Breast epithelium (tissue), 4 donors: ENCODE measurements around the gene CCDC92B. TPM values are rescaled to one million over a fixed set of nuclear protein-coding genes. Genes with fewer than 3 reads are reported as not detected.
A peak's percentile ranks its signal among the peaks of the same experiment; 100 is the strongest.

Source experiments
- DNase-seq, 2 donors: peaks; one replicate each; pipeline ENCODE4 v3.0.0-alpha.2; 2019; ENCODE audit warnings: low spot score in 2 of 2
- H3K27ac ChIP-seq, 2 donors: fragments of 200-600 bp; sonication (generic) in 1 of 2; one replicate each; pipeline ENCODE4 v1.5.1; 2016 to 2019; ENCODE audit warnings: mild to moderate bottlenecking in 1 of 2
- H3K27me3 ChIP-seq, 2 donors: fragments of 200-600 bp; sonication (generic) in 1 of 2; one replicate each; pipeline versions ENCODE4 v1.5.1 to v1.6.0; 2017 to 2019; ENCODE audit warnings: control low read depth in 1 of 2, mild to moderate bottlenecking in 1 of 2
- H3K36me3 ChIP-seq: fragments of 200-600 bp; one replicate; pipeline ENCODE4 v1.5.1; 2019
- H3K4me1 ChIP-seq, 2 donors: fragments of 200-600 bp; sonication (generic); one replicate each; pipeline ENCODE4 v1.5.1; 2016 to 2019; ENCODE audit warnings: control low read depth in 1 of 2
- H3K4me3 ChIP-seq, 3 donors: fragments of 200-600 bp; sonication (generic); 1 replicate in 2 of 3; 2 replicates in 1 of 3; pipeline ENCODE4 v1.5.1; 2016 to 2019; ENCODE audit warnings: mild to moderate bottlenecking in 3 of 3, moderate library complexity in 2 of 3
- H3K9me3 ChIP-seq, 2 donors: fragments of 200-600 bp; sonication (generic) in 1 of 2; one replicate each; pipeline ENCODE4 v1.5.1; 2016 to 2019; ENCODE audit warnings: control low read depth in 1 of 2
- CTCF ChIP-seq, 3 donors: fragments of 450-650 bp; IDR thresholded peaks; one replicate each; pipeline ENCODE4 v1.5.1; 2016 to 2017; ENCODE audit warnings: antibody characterized with exemption in 3 of 3, mild to moderate bottlenecking in 3 of 3, moderate library complexity in 3 of 3
- POLR2A ChIP-seq: fragments of 450-650 bp; IDR thresholded peaks from one replicate; pipeline ENCODE4 v1.6.1; 2016; ENCODE audit warnings: antibody characterized with exemption, mild to moderate bottlenecking, moderate library complexity
- POLR2AphosphoS5 ChIP-seq, 3 donors: sonication (generic); formaldehyde crosslinking; IDR thresholded peaks; one replicate each; pipeline ENCODE4 v1.6.1; 2017; ENCODE audit warnings: antibody characterized with exemption in 3 of 3
- intact Hi-C: fragments of 100-400 bp; cut with DNase I; formaldehyde crosslinking; loops from one replicate; pipeline ENCODE4 v1.15.1; 2023; ENCODE audit warnings: low total_unique reads
- total RNA-seq, 3 donors: library from RNA; depleted of rRNA; stranded (reverse); fragments of >200 nt; gene quantifications; one replicate each; pipeline ENCODE4 v1.1.0, GENCODE V29; 2016

The CCDC92B gene
- total RNA-seq, 3 donors from 2014 or later: 0.33 TPM; not detected in 2

GRCh38 chr17:2745317-2746037 is 4.0 kb downstream of the CCDC92B start:
- TF ChIP-seq POLR2AphosphoS5 (IDR thresholded peaks at IDR 0.05) (no peak), CTCF (IDR thresholded peaks at IDR 0.05) (no peak), POLR2A (no peak)
- H3K27me3 ChIP-seq: peaks cover 2 to 39% of the 10 kb centered on the region in 2 donors
- no peaks in the 10 kb centered on the region for H3K36me3 ChIP-seq
- no peak overlapping the region for H3K27ac ChIP-seq
- H3K9me3 ChIP-seq: no peaks in the 10 kb centered on the region
- H3K4me3 ChIP-seq: no peak overlapping the region
- DNase-seq: no peak
- H3K4me1 ChIP-seq: no peaks in the 10 kb centered on the region
- intact Hi-C loops: no loop called here

- H3K4me3 ChIP-seq: no peak overlapping the region
- H3K27ac ChIP-seq: no peak overlapping the region
- intact Hi-C loops: no loop called here
- H3K36me3 ChIP-seq: no peaks in the 10 kb centered on the region
- no peak for TF ChIP-seq POLR2AphosphoS5 (IDR thresholded peaks at IDR 0.05)
- no peak for TF ChIP-seq POLR2A
- TF ChIP-seq CTCF (IDR thresholded peaks at IDR 0.05): no peak
- H3K4me1 ChIP-seq: no peaks in the 10 kb centered on the region
- no peaks in the 10 kb centered on the region for H3K27me3 ChIP-seq
- DNase-seq: no peak
- no peaks in the 10 kb centered on the region for H3K9me3 ChIP-seq
These were observed 11.8 kb downstream of the CCDC92B start for GRCh38 chr17:2737693-2738092.

GRCh38 chr17:2736956-2737355 is 12.5 kb downstream of the CCDC92B start:
- no peak for TF ChIP-seq POLR2AphosphoS5 (IDR thresholded peaks at IDR 0.05)
- no peak for TF ChIP-seq CTCF (IDR thresholded peaks at IDR 0.05)
- no peak for TF ChIP-seq POLR2A
- no peaks in the 10 kb centered on the region for H3K4me1 ChIP-seq
- no peak overlapping the region for H3K4me3 ChIP-seq

GRCh38 chr17:2735896-2736295 is 13.6 kb downstream of the CCDC92B start:
- intact Hi-C loops: no loop called here
- TF ChIP-seq CTCF (IDR thresholded peaks at IDR 0.05) (no peak), POLR2A (no peak), POLR2AphosphoS5 (IDR thresholded peaks at IDR 0.05) (no peak)
- no peak overlapping the region for H3K4me3 ChIP-seq
- no peaks in the 10 kb centered on the region for H3K9me3 ChIP-seq
- DNase-seq: no peak
- no peak overlapping the region for H3K27ac ChIP-seq
- peaks cover 0 to 4% of the 10 kb centered on the region in 2 donors for H3K27me3 ChIP-seq
- no peaks in the 10 kb centered on the region for H3K36me3 ChIP-seq
- H3K4me1 ChIP-seq: no peaks in the 10 kb centered on the region

More at GRCh38 chr17:2736956-2737355, 12.5 kb downstream of the CCDC92B start:
- Histone ChIP-seq H3K9me3 (no peaks in the 10 kb centered on the region), H3K36me3 (no peaks in the 10 kb centered on the region), H3K27ac (no peak overlapping the region), H3K27me3 (no peaks in the 10 kb centered on the region)
- DNase-seq: peak in 1 of 2 donors; percentile 23
- intact Hi-C loops: no loop called here

- no peaks in the 10 kb centered on the region for H3K9me3 ChIP-seq
- H3K27ac ChIP-seq: no peak overlapping the region
- H3K27me3 ChIP-seq: peaks cover 0 to 4% of the 10 kb centered on the region in 2 donors
- no peak overlapping the region for H3K4me3 ChIP-seq
- H3K4me1 ChIP-seq: no peaks in the 10 kb centered on the region
- no peak for TF ChIP-seq POLR2A
- TF ChIP-seq CTCF (IDR thresholded peaks at IDR 0.05): no peak
- TF ChIP-seq POLR2AphosphoS5 (IDR thresholded peaks at IDR 0.05): no peak
- no peak for DNase-seq
- H3K36me3 ChIP-seq: no peaks in the 10 kb centered on the region
- intact Hi-C loops: no loop called here
These were observed 14.5 kb downstream of the CCDC92B start for GRCh38 chr17:2734939-2735338.
